Measurements from ENCODE around the gene UPK1A. TPM values are rescaled to one million over a fixed set of nuclear protein-coding genes. Genes with fewer than 3 reads are reported as not detected.

The UPK1A gene
- total and polyA plus RNA-seq, 9 of the 15 experiments (the other 6 are each of a cell fraction or from before 2014, with no cell fraction given) = 0.06 to 0.13 TPM; not detected in 7

DNA sequence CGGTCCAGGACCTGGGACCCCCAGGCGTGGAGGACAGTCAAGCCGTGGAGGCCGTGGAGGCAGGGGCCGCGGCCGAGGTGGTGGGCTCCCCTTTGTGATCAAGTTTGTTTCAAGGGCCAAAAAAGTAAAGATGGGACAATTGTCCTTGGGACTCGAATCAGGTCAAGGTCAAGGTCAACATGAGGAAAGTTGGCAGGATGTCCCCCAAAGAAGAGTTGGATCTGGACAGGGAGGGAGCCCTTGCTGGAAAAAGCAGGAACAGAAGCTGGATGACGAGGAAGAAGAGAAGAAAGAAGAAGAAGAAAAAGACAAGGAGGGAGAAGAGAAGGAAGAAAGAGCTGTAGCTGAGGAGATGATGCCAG lies 53.8 kb downstream of the UPK1A start:
- Histone ChIP-seq H3K4me1 (replicated peaks in 1 of 2; ENCODE audit: control insufficient read depth in 2 of 2, insufficient read depth in 2 of 2, low read length in 2 of 2) (peaks cover 14 to 53% of the 10 kb centered on the region in 2 experiments), H3K79me2 (ENCODE audit: control insufficient read depth, insufficient read depth, low read length) (peaks cover 33% of the 10 kb centered on the region), H3K9me3 (replicated peaks; ENCODE audit: control insufficient read depth, insufficient read depth, low read depth, low read length) (no peaks in the 10 kb centered on the region), H3K36me3 (ENCODE audit: control insufficient read depth, insufficient read depth, low read length) (peaks cover 56% of the 10 kb centered on the region; the same call in 2 of the 3 replicates), H3K4me3 (no peak overlapping the region), H3K27ac (ENCODE audit: extremely low read depth, low read depth, low read length) (no peak overlapping the region), H3K9ac (ENCODE audit: insufficient read depth in 1 of 2, low read depth in 2 of 2, low read length in 2 of 2) (no peak overlapping the region; a peak in 1 of 4 replicates), H4K20me1 (replicated peaks; ENCODE audit: control insufficient read depth, insufficient read depth, low read length) (0 out of 2 replicates have a peak, but pooled peaks cover 11% of the 10 kb centered on the region), H3K9me1 (ENCODE audit: control insufficient read depth, insufficient read depth, low read length) (no peaks in the 10 kb centered on the region), H2AFZ (ENCODE audit: low read depth, low read length) (no peak overlapping the region), H3K27me3 (ENCODE audit: control insufficient read depth in 2 of 2, insufficient read depth in 2 of 2, low read length in 2 of 2) (no peaks in the 10 kb centered on the region), H3K4me2 (ENCODE audit: insufficient read depth, low read length) (no peak overlapping the region)
- BruUV-seq (replicated peaks) = no TSS peak
- CTCF ChIA-PET (ENCODE audit: low intra/inter-chr PET ratio) = no interaction called here
- ATAC-seq = no peak
- POLR2A ChIA-PET = interaction anchor here (0.7 to 1.2 kb wide), 2 partner anchors 17 to 28 kb away, joined by 3 to 5 read pairs; partner anchors contain the start of gene LIN37
- TF ChIP-seq ZNF232 (CRISPR knock-in tag; IDR thresholded peaks at IDR 0.05) = no peak
- TF ChIP-seq, protein P1, sequence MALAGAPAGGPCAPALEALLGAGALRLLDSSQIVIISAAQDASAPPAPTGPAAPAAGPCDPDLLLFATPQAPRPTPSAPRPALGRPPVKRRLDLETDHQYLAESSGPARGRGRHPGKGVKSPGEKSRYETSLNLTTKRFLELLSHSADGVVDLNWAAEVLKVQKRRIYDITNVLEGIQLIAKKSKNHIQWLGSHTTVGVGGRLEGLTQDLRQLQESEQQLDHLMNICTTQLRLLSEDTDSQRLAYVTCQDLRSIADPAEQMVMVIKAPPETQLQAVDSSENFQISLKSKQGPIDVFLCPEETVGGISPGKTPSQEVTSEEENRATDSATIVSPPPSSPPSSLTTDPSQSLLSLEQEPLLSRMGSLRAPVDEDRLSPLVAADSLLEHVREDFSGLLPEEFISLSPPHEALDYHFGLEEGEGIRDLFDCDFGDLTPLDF (CRISPR knock-in tag; IDR thresholded peaks at IDR 0.05) = no peak
- TF ChIP-seq ESRRA (IDR thresholded peaks at IDR 0.05; ENCODE audit: borderline replicate concordance, low read depth) = peak; percentile 73
- WGBS (ENCODE audit: insufficient coverage, low coverage, missing lambda C conversion rate) = 99% methylated on average over 9 of the region's 9 CpGs
- no peak for DNase-seq (ENCODE audit: extremely low read depth in 1 of 4, low spot score in 3 of 4)
- in situ Hi-C loops (cut with MboI) (no loop called here), intact Hi-C loops (cut with micrococcal nuclease) (no loop called here)
- no peak for FAIRE-seq

DNA sequence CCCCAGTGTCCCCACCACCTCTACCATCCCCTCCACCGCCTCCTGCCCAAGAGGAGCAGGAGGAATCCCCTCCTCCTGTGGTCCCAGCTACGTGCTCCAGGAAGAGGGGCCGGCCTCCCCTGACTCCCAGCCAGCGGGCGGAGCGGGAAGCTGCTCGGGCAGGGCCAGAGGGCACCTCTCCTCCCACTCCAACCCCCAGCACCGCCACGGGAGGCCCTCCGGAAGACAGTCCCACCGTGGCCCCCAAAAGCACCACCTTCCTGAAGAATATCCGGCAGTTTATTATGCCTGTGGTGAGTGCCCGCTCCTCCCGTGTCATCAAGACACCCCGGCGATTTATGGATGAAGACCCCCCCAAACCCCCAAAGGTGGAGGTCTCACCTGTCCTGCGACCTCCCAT lies 54.3 kb downstream of the UPK1A start:
- no peak overlapping the region for H3K9ac ChIP-seq (ENCODE audit: insufficient read depth in 1 of 2, low read depth in 2 of 2, low read length in 2 of 2)
- in situ Hi-C loops (cut with MboI) = no loop called here
- intact Hi-C loops (cut with micrococcal nuclease) = no loop called here
- peaks cover 14 to 52% of the 10 kb centered on the region in 2 experiments for H3K4me1 ChIP-seq (replicated peaks in 1 of 2; ENCODE audit: control insufficient read depth in 2 of 2, insufficient read depth in 2 of 2, low read length in 2 of 2)
- H3K4me3 ChIP-seq = no peak overlapping the region
- peaks cover 61% of the 10 kb centered on the region; the same call in 2 of the 3 replicates for H3K36me3 ChIP-seq (ENCODE audit: control insufficient read depth, insufficient read depth, low read length)
- no peak overlapping the region for H2AFZ ChIP-seq (ENCODE audit: low read depth, low read length)
- no peak for ATAC-seq
- DNase-seq (ENCODE audit: extremely low read depth in 1 of 4, low spot score in 3 of 4) = no peak
- no TSS peak for BruUV-seq (replicated peaks)
- H3K27me3 ChIP-seq (ENCODE audit: control insufficient read depth in 2 of 2, insufficient read depth in 2 of 2, low read length in 2 of 2) = no peaks in the 10 kb centered on the region
- WGBS (ENCODE audit: insufficient coverage, low coverage, missing lambda C conversion rate) = 99% methylated on average over 15 of the region's 17 CpGs
- no peak overlapping the region for H3K4me2 ChIP-seq (ENCODE audit: insufficient read depth, low read length)
- TF ChIP-seq NONO (IDR thresholded peaks at IDR 0.05; ENCODE audit: low read depth in 2 of 2, low read length in 1 of 2) = no peak
- no peak for TF ChIP-seq KLF13 (tag; IDR thresholded peaks at IDR 0.05; ENCODE audit: borderline replicate concordance, low read depth)
- FAIRE-seq = no peak
- 0 out of 2 replicates have a peak, but pooled peaks cover 11% of the 10 kb centered on the region for H4K20me1 ChIP-seq (replicated peaks; ENCODE audit: control insufficient read depth, insufficient read depth, low read length)
- H3K9me1 ChIP-seq (ENCODE audit: control insufficient read depth, insufficient read depth, low read length) = no peaks in the 10 kb centered on the region
- H3K79me2 ChIP-seq (ENCODE audit: control insufficient read depth, insufficient read depth, low read length) = peaks cover 33% of the 10 kb centered on the region
- H3K27ac ChIP-seq (ENCODE audit: extremely low read depth, low read depth, low read length) = no peak overlapping the region
- ChIA-PET POLR2A (interaction anchor here (0.5 to 1.2 kb wide), 3 partner anchors 17 to 552 kb away, joined by 3 to 5 read pairs (median 4); partner anchors contain the start of gene LIN37), CTCF (ENCODE audit: low intra/inter-chr PET ratio) (no interaction called here)
- H3K9me3 ChIP-seq (replicated peaks; ENCODE audit: control insufficient read depth, insufficient read depth, low read depth, low read length) = no peaks in the 10 kb centered on the region

Measured in K562 (cell line).